Osteoblast (primary cell): ENCODE measurements around the gene ERG. TPM values are rescaled to one million over a fixed set of nuclear protein-coding genes. Genes with fewer than 3 reads are reported as not detected.

Experiments used
- DNase-seq: peaks from one replicate; pipeline ENCODE4 v3.0.0; 2011; ENCODE audit warnings: low spot score, mixed read lengths; ENCODE audit not compliant: insufficient read length; ENCODE audit errors: missing footprints
- H2AFZ ChIP-seq: 2 replicates; pipeline ENCODE4 v1.6.0; 2011; ENCODE audit warnings: mild to moderate bottlenecking, low read length
- H3K27ac ChIP-seq: 2 replicates; pipeline ENCODE4 v1.5.1; 2011; ENCODE audit warnings: mild to moderate bottlenecking, low read depth, low read length, moderate library complexity
- H3K27me3 ChIP-seq: 2 replicates; pipeline ENCODE4 v1.6.0; 2012; ENCODE audit warnings: mild to moderate bottlenecking, control low read depth, inconsistent platforms, low read length, moderate library complexity; ENCODE audit not compliant: insufficient read depth
- H3K36me3 ChIP-seq: 2 replicates; pipeline ENCODE4 v1.5.1; 2011; ENCODE audit warnings: mild to moderate bottlenecking, low read length, control low read depth, moderate library complexity; ENCODE audit not compliant: insufficient read depth
- H3K4me1 ChIP-seq: 2 replicates; pipeline ENCODE4 v1.5.1; 2011; ENCODE audit warnings: mild to moderate bottlenecking, low read length, control low read depth, moderate library complexity; ENCODE audit not compliant: insufficient read depth
- H3K4me2 ChIP-seq: 2 replicates; pipeline ENCODE4 v1.6.0; 2011; ENCODE audit warnings: mild to moderate bottlenecking, low read length; ENCODE audit not compliant: insufficient read depth
- H3K4me3 ChIP-seq: fragments of 200-600 bp; sonication (generic); 3 replicates; pipeline ENCODE4 v1.5.1; 2012; ENCODE audit warnings: mild to moderate bottlenecking, low read length, inconsistent platforms; ENCODE audit not compliant: insufficient read depth
- H3K79me2 ChIP-seq: 2 replicates; pipeline ENCODE4 v1.6.0; 2012; ENCODE audit warnings: mild to moderate bottlenecking, low read length, control low read depth, inconsistent platforms; ENCODE audit not compliant: insufficient read depth
- H3K9me3 ChIP-seq: 2 replicates; pipeline ENCODE4 v1.5.1; 2011; ENCODE audit warnings: low read depth, low read length, control low read depth
- H4K20me1 ChIP-seq: 2 replicates; pipeline ENCODE4 v1.6.0; 2012; ENCODE audit warnings: mild to moderate bottlenecking, low read length, control low read depth; ENCODE audit not compliant: insufficient read depth
- total RNA-seq: library from RNA; depleted of rRNA; stranded (reverse); fragments of >200 nt; gene quantifications from 2 replicates; pipeline ENCODE4 v1.2.3, GENCODE V29; 2012
- TF ChIP-seq, protein P1 (sequence below): IDR thresholded peaks from 2 replicates; pipeline ENCODE4 v1.5.1; 2011; ENCODE audit warnings: mild to moderate bottlenecking, low read depth, low read length, moderate library complexity; ENCODE audit errors: extremely low read depth

The ERG gene
- total RNA-seq, 1 donor, result 1.1 TPM

DNA sequence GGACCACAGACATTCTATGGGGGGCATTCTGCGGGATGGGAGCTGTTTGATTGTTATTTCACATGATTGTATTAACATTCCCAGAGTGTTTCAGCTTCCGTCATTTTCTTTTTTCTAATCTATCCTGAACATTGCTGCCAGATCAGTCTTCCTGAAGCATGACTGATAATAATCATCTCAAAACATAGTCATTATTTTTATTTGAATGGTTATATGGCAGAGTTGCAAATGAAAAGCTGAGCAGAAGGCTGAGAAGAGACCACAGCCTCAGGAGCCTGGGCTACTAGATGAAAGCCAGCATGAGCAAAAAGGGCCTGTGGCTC lies 109.0 kb downstream of the ERG start:
- Histone ChIP-seq H4K20me1 (no peaks in the 10 kb centered on the region), H3K36me3 (no peaks in the 10 kb centered on the region), H3K4me2 (no peak overlapping the region), H3K27ac (no peak overlapping the region), H3K9me3 (no peaks in the 10 kb centered on the region), H3K4me1 (no peaks in the 10 kb centered on the region), H3K27me3 (peaks cover 23% of the 10 kb centered on the region), H2AFZ (no peak overlapping the region), H3K4me3 (no peak overlapping the region), H3K79me2 (no peaks in the 10 kb centered on the region)
- DNase-seq, result no peak
- TF ChIP-seq, protein P1, sequence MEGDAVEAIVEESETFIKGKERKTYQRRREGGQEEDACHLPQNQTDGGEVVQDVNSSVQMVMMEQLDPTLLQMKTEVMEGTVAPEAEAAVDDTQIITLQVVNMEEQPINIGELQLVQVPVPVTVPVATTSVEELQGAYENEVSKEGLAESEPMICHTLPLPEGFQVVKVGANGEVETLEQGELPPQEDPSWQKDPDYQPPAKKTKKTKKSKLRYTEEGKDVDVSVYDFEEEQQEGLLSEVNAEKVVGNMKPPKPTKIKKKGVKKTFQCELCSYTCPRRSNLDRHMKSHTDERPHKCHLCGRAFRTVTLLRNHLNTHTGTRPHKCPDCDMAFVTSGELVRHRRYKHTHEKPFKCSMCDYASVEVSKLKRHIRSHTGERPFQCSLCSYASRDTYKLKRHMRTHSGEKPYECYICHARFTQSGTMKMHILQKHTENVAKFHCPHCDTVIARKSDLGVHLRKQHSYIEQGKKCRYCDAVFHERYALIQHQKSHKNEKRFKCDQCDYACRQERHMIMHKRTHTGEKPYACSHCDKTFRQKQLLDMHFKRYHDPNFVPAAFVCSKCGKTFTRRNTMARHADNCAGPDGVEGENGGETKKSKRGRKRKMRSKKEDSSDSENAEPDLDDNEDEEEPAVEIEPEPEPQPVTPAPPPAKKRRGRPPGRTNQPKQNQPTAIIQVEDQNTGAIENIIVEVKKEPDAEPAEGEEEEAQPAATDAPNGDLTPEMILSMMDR, result no peak

DNA sequence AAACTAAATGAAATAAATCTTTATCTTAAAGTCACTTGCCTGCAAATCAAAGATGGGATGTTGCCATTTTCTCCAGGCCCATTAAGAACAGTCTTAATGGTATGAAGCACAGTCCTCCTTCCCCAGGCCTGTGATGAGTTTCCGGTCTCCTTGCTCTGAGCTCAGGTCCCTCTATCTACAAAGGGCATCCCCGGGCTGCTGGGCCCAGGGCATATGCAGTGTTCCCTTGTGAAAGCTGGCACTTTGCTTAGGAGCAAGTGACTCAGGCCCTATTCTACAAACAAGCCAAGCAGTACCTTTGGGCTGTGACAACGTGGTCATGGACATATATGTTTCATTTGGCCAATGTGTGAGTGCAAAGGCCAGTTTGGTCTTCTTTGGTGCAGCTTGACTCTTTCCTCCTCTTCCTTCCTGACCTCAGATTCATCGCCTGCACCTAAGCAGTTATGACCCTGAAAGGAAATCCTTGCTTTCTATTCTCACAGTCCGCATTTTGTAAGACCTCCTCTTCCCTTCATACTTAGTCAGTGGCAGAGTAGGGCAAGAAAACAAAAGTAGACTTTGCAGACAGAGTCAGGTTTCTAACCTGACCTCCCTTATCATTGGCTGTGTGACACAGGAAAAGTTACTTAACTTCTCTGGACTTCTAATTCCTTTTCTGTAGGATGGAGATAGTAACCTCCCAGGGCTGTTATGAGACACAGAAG lies 109.5 kb downstream of the ERG start:
- no peak overlapping the region for H3K4me2 ChIP-seq
- H3K27ac ChIP-seq, result no peak overlapping the region
- H2AFZ ChIP-seq, result no peak overlapping the region
- H3K4me3 ChIP-seq, result no peak overlapping the region
- TF ChIP-seq, protein P1, result no peak
- H3K36me3 ChIP-seq, result no peaks in the 10 kb centered on the region
- H3K27me3 ChIP-seq, result peaks cover 19% of the 10 kb centered on the region
- H3K79me2 ChIP-seq, result no peaks in the 10 kb centered on the region
- no peaks in the 10 kb centered on the region for H4K20me1 ChIP-seq
- H3K4me1 ChIP-seq, result no peaks in the 10 kb centered on the region
- no peak for DNase-seq
- no peaks in the 10 kb centered on the region for H3K9me3 ChIP-seq

DNA sequence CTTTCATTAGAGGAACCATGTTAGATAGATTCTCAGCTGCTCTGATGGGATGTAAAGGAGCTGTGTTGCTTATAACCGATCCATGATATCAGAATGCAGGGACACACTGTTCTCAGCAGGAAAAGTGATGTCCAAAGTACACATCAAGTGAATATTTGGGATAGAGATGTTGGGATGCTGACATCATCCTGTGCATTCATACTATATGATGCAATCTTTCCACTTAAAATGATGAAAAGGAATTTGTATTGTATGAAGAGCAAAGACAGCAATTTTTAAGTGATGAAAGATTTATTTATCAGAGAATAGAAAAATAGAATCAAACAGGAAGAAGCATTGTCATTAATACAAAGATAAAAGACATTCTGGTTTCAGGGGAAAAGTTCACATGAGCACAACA lies 110.1 kb downstream of the ERG start:
- Histone ChIP-seq H3K4me2 (no peak overlapping the region), H3K27ac (no peak overlapping the region)
- DNase-seq, result no peak

DNA sequence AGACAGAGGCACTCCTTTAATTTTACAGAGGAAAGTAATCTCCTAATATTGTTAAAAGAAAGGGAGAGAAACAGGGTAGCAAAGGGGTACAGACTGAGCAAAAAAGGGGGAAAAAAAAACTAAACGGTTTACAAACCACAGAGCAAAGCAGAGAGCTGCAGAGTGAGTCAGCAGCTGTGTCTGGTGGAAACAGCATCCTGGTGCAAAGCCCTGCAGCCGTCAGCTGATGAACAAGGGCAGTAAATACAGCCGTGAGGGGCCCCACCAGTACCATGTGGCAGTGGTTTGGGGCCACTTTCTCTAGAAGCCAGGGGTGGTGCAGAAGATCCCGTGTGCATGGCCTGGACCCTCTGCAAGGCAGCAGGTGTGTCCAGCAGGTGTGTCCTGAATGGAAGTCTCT lies 111.3 kb downstream of the ERG start:
- TF ChIP-seq, protein P1, result no peak
- DNase-seq, result peak; percentile 63
- Histone ChIP-seq H3K4me2 (no peak overlapping the region), H3K27ac (no peak overlapping the region), H3K4me1 (no peaks in the 10 kb centered on the region), H3K27me3 (peaks cover 11% of the 10 kb centered on the region), H3K79me2 (no peaks in the 10 kb centered on the region), H3K9me3 (no peaks in the 10 kb centered on the region), H3K36me3 (no peaks in the 10 kb centered on the region), H2AFZ (no peak overlapping the region), H4K20me1 (no peaks in the 10 kb centered on the region), H3K4me3 (no peak overlapping the region)

More for the DNA sequence above, 110.1 kb downstream of the ERG start:
- Histone ChIP-seq H2AFZ (no peak overlapping the region), H3K4me3 (no peak overlapping the region), H3K27me3 (peaks cover 17% of the 10 kb centered on the region), H3K79me2 (no peaks in the 10 kb centered on the region), H4K20me1 (no peaks in the 10 kb centered on the region), H3K36me3 (no peaks in the 10 kb centered on the region), H3K4me1 (no peaks in the 10 kb centered on the region), H3K9me3 (no peaks in the 10 kb centered on the region)
- TF ChIP-seq, protein P1, result no peak
